Skin epidermis (tissue), 12 donors: ENCODE measurements around the gene ZNF512B.
"Not testable (repeated sequence)": the region's sequence is repeated elsewhere in the genome, so short reads cannot be mapped to it uniquely, and the experiment has no call there.

Experiments
- H3K27ac ChIP-seq, 21 experiments: fragments of 200-600 bp; sonication (generic) in 11 of 21; one replicate each; pipeline ENCODE4 v1.5.0; 2020; ENCODE audit warnings: mild to moderate bottlenecking in 3 of 21, inconsistent platforms in 2 of 21, moderate library complexity in 2 of 21
- H3K4me3 ChIP-seq, 7 experiments: fragments of 200-600 bp; sonication (generic) in 2 of 7; one replicate each; pipeline ENCODE4 v1.5.0; 2020; ENCODE audit warnings: inconsistent platforms in 2 of 7, mild to moderate bottlenecking in 2 of 7, moderate library complexity in 1 of 7

The ZNF512B gene

GRCh38 chr20:63919130-63919529 is 50.6 kb downstream of the ZNF512B start:
- H3K27ac ChIP-seq, result no peak overlapping the region
- no peak overlapping the region for H3K4me3 ChIP-seq

GRCh38 chr20:63917811-63918210 is 51.9 kb downstream of the ZNF512B start:
- H3K27ac ChIP-seq, result no peak overlapping the region
- no peak overlapping the region for H3K4me3 ChIP-seq

- not testable (repeated sequence) for H3K27ac ChIP-seq, H3K4me3 ChIP-seq
Observed at GRCh38 chr20:63916371-63916939, 53.3 kb downstream of the ZNF512B start.

- no peak overlapping the region for H3K4me3 ChIP-seq
- H3K27ac ChIP-seq, result no peak overlapping the region
Observed at GRCh38 chr20:63915471-63915870, 54.3 kb downstream of the ZNF512B start.

- no peak overlapping the region for H3K27ac ChIP-seq
- H3K4me3 ChIP-seq, result no peak overlapping the region
Observed at GRCh38 chr20:63913768-63914167, 56.0 kb downstream of the ZNF512B start.

- Histone ChIP-seq H3K27ac (peak overlapping the region in 15 of 21 experiments; percentile 5 to 68 (median 30)), H3K4me3 (no peak overlapping the region)
Observed at GRCh38 chr20:63911176-63911575, 58.6 kb downstream of the ZNF512B start.

GRCh38 chr20:63908008-63908682 is 61.6 kb downstream of the ZNF512B start:
- no peak overlapping the region for H3K4me3 ChIP-seq
- H3K27ac ChIP-seq, result no peak overlapping the region
